Smooth muscle cell (in vitro differentiated cells): Measurements from ENCODE around the gene MCOLN3. TPM values are rescaled to one million over a fixed set of nuclear protein-coding genes. Genes with fewer than 3 reads are reported as not detected.

ENCODE experiments used
- DNase-seq: peaks from one replicate; lab custom pipeline; 2025; ENCODE audit not compliant: unreplicated experiment; lab: John Stamatoyannopoulos, UW
- H2AFZ ChIP-seq: fragments of 200-600 bp; sonication (generic); 2 replicates; pipeline ENCODE4 v1.6.0; 2016; ENCODE audit warnings: antibody characterized with exemption, low read depth, mild to moderate bottlenecking
- H3F3A ChIP-seq: fragments of 200-600 bp; sonication (generic); 2 replicates; pipeline ENCODE4 v1.6.0; 2017; ENCODE audit warnings: antibody characterized with exemption, low read depth
- H3K27ac ChIP-seq: fragments of 200-600 bp; sonication (generic); 2 replicates; pipeline ENCODE4 v1.5.1; 2016; ENCODE audit warnings: low read depth, mild to moderate bottlenecking
- H3K27me3 ChIP-seq: fragments of 200-600 bp; sonication (generic); 2 replicates; pipeline ENCODE4 v1.6.1; 2016; ENCODE audit warnings: low read depth, mild to moderate bottlenecking
- H3K36me3 ChIP-seq: fragments of 200-600 bp; sonication (generic); 2 replicates; pipeline ENCODE4 v1.5.1; 2016; ENCODE audit warnings: low read depth
- H3K4me1 ChIP-seq: fragments of 200-600 bp; sonication (generic); 2 replicates; pipeline ENCODE4 v1.5.1; 2016; ENCODE audit warnings: low read depth
- H3K4me2 ChIP-seq: fragments of 200-600 bp; sonication (generic); 2 replicates; pipeline ENCODE4 v1.6.0; 2016; ENCODE audit warnings: mild to moderate bottlenecking
- H3K4me3 ChIP-seq: fragments of 200-600 bp; sonication (generic); 2 replicates; pipeline ENCODE4 v1.5.1; 2016; ENCODE audit warnings: mild to moderate bottlenecking
- H3K79me2 ChIP-seq: fragments of 200-600 bp; sonication (generic); 2 replicates; pipeline ENCODE4 v1.6.0; 2016; ENCODE audit warnings: low read depth, mild to moderate bottlenecking
- H3K9ac ChIP-seq: fragments of 200-600 bp; sonication (generic); 2 replicates; pipeline ENCODE4 v1.6.0; 2016; ENCODE audit warnings: low read depth
- H3K9me3 ChIP-seq: fragments of 200-600 bp; sonication (generic); replicated peaks from 2 replicates; pipeline ENCODE4 v1.5.1; 2016; ENCODE audit warnings: low read depth
- H4K20me1 ChIP-seq: fragments of 200-600 bp; sonication (generic); 2 replicates; pipeline ENCODE4 v1.6.0; 2016; ENCODE audit warnings: low read depth
- WGBS: methylation state at CpG from one replicate; pipeline ENCODE4 v1.1.7; 2016; ENCODE audit warnings: low lambda C conversion rate; 5-methylcytosine and 5-hydroxymethylcytosine counted together
- polyA plus RNA-seq: library from polyadenylated mRNA; unstranded; fragments of >200 nt; fragmentation: Nextera tagmentation; extraction: Ambion mirVana; gene quantifications from 2 replicates; pipeline ENCODE4 v1.2.1, GENCODE V29; 2016
- total RNA-seq: library from RNA; depleted of rRNA; stranded (reverse); fragments of >200 nt; gene quantifications from 2 replicates; pipeline ENCODE4 v1.2.3, GENCODE V29; 2014
- TF ChIP-seq, protein P1 (sequence below): fragments of 200-600 bp; sonication (generic); IDR thresholded peaks from 2 replicates; pipeline ENCODE4 v1.5.1; 2017; ENCODE audit warnings: borderline replicate concordance, mild to moderate bottlenecking, antibody characterized with exemption; ENCODE audit not compliant: insufficient read depth, poor library complexity, severe bottlenecking

Gene MCOLN3
- total and polyA plus RNA-seq, 2 experiments from 2014 or later: 0.50 to 1.7 TPM

DNA sequence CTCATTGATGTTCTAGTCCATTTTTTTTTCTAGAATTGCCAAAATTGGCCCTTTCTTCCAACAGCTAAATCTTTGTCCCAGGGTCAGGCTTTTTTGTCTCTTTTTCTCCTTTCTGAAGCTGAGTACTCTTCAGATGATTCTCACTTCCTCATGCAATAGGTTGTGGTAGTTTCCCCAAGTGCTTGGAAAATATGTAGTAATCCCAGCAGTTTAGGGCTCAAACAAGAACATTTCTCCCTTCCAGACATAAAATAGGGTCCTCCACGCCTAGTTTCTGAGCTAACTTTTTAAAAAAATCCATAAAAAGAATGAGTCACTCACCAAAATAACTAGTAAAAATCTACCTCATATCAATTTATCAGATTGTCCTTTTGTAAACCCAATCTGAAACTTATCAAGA lies 10.0 kb upstream of the MCOLN3 start:
- no peaks in the 10 kb centered on the region for H3K79me2 ChIP-seq
- no peaks in the 10 kb centered on the region for H4K20me1 ChIP-seq
- WGBS: 55% methylated on average over 1 of the region's 1 CpG
- H3F3A ChIP-seq: no peaks in the 10 kb centered on the region
- no peak overlapping the region for H3K9ac ChIP-seq
- H3K9me3 ChIP-seq: no peaks in the 10 kb centered on the region
- H3K4me2 ChIP-seq: no peak overlapping the region
- TF ChIP-seq, protein P1, sequence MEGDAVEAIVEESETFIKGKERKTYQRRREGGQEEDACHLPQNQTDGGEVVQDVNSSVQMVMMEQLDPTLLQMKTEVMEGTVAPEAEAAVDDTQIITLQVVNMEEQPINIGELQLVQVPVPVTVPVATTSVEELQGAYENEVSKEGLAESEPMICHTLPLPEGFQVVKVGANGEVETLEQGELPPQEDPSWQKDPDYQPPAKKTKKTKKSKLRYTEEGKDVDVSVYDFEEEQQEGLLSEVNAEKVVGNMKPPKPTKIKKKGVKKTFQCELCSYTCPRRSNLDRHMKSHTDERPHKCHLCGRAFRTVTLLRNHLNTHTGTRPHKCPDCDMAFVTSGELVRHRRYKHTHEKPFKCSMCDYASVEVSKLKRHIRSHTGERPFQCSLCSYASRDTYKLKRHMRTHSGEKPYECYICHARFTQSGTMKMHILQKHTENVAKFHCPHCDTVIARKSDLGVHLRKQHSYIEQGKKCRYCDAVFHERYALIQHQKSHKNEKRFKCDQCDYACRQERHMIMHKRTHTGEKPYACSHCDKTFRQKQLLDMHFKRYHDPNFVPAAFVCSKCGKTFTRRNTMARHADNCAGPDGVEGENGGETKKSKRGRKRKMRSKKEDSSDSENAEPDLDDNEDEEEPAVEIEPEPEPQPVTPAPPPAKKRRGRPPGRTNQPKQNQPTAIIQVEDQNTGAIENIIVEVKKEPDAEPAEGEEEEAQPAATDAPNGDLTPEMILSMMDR: no peak
- H3K36me3 ChIP-seq: no peaks in the 10 kb centered on the region
- peaks cover 16% of the 10 kb centered on the region for H3K27me3 ChIP-seq
- H3K27ac ChIP-seq: no peak overlapping the region
- H3K4me1 ChIP-seq: no peaks in the 10 kb centered on the region
- no peak overlapping the region for H3K4me3 ChIP-seq
- no peak for DNase-seq
- no peak overlapping the region for H2AFZ ChIP-seq

DNA sequence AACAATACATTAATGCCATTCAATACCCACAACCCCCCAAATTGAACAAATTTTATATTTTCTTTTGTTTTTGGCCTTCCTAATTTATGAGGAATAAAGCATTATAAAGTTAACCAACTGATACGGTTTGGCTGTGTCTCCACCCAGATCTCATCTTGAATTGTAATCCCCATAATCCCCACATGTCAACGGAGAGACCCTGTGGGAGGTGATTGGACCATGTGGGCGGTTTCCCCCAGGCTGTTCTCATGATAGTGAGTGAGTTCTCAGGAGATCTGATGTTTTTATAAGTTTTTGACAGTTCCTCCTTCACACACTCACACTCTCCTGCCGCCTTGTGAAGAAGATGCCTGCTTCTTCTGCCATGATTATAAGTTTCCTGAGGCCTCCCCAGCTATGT lies 6.4 kb upstream of the MCOLN3 start:
- Histone ChIP-seq H2AFZ (no peak overlapping the region), H3K4me3 (no peak overlapping the region), H3K9ac (no peak overlapping the region), H3K4me1 (no peaks in the 10 kb centered on the region), H4K20me1 (no peaks in the 10 kb centered on the region), H3K27me3 (peaks cover 41% of the 10 kb centered on the region), H3K27ac (no peak overlapping the region), H3K79me2 (no peaks in the 10 kb centered on the region), H3K9me3 (no peaks in the 10 kb centered on the region), H3K36me3 (no peaks in the 10 kb centered on the region), H3F3A (no peaks in the 10 kb centered on the region), H3K4me2 (no peak overlapping the region)
- TF ChIP-seq, protein P1: no peak
- WGBS: 20% methylated on average over 4 of the region's 4 CpGs
- no peak for DNase-seq

DNA sequence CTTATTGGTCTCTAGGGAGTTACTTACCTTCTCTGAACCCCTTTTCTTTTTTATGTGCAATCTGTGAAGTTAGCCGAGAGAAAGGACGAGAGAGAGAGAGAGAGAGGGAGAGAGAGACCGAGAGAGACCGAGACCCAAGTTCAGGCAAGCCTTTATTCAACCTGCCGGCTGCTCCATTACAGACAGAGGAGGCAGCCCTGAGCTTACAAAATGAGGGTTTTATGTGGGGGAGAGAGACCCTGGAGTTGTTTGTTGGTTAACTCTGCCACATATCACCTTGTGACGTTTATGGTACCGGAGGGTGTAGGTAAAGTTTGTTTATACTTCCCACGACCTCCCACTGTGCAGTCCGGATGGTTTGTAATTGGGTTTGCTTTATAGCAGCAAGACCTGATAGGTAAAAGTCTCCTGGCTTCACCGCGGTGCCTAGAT lies 1.5 kb upstream of the MCOLN3 start:
- Histone ChIP-seq H3K27ac (no peak overlapping the region), H3K9me3 (no peaks in the 10 kb centered on the region), H3F3A (no peaks in the 10 kb centered on the region), H3K4me1 (no peaks in the 10 kb centered on the region), H2AFZ (no peak overlapping the region), H3K4me3 (no peak overlapping the region), H3K79me2 (no peaks in the 10 kb centered on the region), H3K9ac (no peak overlapping the region), H3K36me3 (no peaks in the 10 kb centered on the region), H3K27me3 (peaks cover 77% of the 10 kb centered on the region), H4K20me1 (no peaks in the 10 kb centered on the region), H3K4me2 (no peak overlapping the region)
- TF ChIP-seq, protein P1: no peak
- DNase-seq: no peak
- 1% methylated on average over 11 of the region's 11 CpGs for WGBS
